Forelimb muscle (tissue), 1 donor: ENCODE measurements around the gene FAM76B. TPM values are rescaled to one million over a fixed set of nuclear protein-coding genes. Genes with fewer than 3 reads are reported as not detected.

Source experiments
- DNase-seq: peaks from one replicate; pipeline ENCODE4 v3.0.0-alpha.2; 2013; ENCODE audit warnings: low read depth
- polyA plus RNA-seq: library from polyadenylated mRNA; unstranded; fragments of 120-200 nt; gene quantifications from one replicate; pipeline ENCODE4 v1.2.1, GENCODE V29; 2013; ENCODE audit not compliant: insufficient read length

Gene FAM76B
- polyA plus RNA-seq, 1 donor = 22.8 TPM

DNA sequence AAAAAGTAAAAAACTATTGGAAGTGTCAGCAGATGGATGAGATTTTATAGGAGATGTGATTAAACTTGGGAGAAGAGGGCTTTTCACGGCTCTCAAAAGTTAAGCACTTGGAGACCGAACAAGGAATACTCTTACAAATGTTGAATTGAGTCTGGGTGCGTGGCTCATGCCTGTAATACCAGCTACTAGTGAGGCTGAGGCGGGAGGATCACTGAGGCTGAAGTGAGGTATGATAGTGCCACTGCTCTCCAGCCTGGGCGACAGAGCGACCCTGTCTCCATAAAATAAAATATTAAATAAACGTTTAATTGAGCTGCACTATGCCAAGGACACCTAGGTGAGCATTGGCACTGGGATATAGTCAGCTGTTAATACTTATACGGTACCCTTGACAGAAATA lies 2.6 kb upstream of the FAM76B start:
- no peak for DNase-seq

DNA sequence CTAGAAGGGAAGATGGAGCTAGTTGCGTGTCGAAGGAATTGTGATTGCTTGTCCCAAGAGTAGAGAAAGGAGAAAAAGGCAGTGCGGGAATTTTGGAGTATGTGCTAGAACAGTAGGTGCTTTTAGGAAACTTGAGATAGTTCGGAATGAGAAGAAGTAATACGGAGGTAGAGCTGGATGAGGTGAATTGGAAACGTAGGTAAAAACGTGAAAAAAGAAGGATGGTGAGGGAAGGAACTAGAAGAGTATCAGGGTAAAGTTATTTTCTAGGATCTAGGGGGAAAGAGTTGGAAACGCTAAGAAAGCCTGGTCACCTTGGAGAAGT lies 2.1 kb upstream of the FAM76B start:
- no peak for DNase-seq

DNA sequence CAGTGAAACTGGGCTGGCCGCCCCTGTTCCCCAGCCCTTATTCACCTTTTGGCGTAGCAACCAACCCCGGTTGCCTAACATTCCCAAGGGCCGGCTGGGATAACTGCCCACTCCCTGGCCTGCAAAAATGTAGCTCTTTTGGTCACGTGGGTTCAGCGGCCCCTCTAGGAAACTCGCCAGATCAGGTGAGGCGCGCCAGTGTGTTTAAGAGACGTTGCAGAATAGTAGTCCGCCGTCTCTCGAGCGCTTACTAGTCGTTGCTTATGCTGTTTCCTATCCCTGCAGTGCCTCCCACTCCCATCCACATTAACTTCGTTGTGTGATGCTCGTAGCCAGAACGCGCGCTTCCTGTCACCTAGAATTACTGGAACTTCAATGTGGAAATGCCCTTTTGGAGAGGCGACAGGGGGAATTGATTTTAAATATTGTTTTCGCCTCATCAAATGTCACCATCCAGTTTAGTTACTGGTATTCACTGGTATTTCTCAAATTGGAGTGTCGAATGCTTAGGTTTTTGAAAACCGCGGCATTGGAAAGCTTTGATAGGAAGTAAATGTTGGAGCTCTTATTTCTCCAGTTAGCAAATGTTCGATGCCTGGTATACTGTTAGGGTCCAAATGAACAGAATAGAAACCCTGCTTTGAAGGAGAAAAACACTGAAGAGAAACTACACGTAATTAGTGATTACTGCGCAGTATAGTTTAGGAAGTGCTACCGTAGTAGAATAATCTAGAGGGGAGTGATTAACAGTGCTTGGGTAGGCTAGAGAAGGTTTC lies 1.5 kb upstream of the FAM76B start:
- DNase-seq = peak; percentile 22

DNA sequence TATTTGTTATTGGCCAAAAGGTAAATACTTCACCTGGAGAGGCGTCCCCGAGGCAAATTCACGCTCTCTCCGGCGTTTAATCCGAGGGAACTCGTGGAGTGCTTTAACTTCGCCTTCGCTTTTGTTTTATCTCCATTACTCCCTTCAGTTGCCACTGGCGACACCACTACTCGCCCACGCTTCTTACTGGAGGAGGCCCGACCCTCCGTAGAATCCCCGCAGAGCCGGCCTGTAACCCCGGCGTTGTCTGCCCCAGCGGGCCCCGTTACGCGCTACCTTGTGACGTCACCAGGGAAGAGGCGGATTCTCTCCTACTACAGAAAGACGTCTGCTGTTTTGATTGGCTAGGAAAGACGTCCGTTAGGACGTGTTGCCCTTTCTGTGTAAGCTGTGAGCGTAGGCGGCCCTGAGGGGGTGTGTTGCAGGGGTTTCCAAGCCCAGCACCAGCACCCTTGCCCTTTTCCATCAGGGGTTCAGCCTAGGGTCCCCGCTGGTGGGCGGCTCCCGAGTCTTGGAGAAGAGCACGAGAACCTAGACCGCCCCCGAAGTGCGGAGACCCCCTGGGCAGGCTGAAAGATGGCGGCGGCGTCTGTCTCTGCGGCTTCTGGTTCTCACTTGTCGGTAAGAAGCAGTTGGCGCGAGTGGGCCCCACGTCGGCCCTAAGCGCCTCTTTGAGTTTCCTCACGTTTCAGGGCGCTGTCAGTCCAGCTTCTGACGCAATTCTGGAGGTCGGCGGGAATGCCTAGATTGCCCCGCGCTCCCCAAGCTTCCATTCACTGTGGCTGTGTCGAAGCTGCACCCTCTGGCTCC lies 746 bp upstream of the FAM76B start, which contains the start of gene CEP57:
CEP57 (plus strand) TSS at position 376 of the 810 bp plus-strand sequence; CDS start at position 577, 201 bp downstream.
- DNase-seq = peak; percentile 100

GRCh38 chr11:95788921-95789505 lies 569 bp downstream of the FAM76B start:
- no peak for DNase-seq

DNA sequence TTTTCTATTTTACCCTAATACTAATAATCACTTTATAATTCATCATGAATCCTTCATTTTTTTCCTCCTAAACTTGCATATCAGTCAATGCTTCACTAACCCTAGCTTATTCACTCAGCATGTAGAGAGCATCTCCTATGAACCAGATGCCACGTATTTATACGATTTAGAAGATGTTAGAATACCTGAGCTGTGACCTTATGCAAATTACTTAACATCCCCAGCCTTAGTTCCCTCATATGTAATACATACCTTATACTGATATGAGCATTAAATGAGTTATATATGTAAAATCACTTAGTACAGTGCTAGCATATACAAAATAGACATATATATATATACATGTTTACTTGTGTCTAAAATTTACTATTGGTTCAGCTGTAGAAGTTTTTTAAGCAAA lies 9.0 kb downstream of the FAM76B start:
- no peak for DNase-seq

GRCh38 chr11:95778699-95779098 lies 10.9 kb downstream of the FAM76B start:
- DNase-seq = no peak

DNA sequence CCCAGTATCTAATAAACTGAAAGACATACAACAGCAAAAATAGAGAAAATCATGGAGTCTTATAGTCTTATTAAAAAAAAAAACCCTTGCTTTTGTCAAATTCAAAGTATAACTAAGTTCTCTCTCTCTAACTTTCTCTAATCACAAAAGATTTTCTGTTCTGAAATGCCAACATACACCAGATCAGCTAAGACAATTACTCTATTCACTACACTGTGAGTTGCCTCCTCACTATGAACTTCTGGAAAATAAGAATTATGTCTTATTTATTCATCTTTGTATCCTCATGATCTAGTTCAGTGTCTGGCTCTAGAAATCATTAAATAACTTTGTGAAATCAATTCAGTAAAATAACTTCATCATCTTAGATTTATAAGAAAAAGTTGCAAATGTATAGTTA lies 12.7 kb downstream of the FAM76B start:
- DNase-seq = no peak

- DNase-seq = no peak
These were observed 21.1 kb downstream of the FAM76B start for GRCh38 chr11:95768521-95768920.

- no peak for DNase-seq
These were observed 22.1 kb downstream of the FAM76B start for GRCh38 chr11:95767498-95767897.

DNA sequence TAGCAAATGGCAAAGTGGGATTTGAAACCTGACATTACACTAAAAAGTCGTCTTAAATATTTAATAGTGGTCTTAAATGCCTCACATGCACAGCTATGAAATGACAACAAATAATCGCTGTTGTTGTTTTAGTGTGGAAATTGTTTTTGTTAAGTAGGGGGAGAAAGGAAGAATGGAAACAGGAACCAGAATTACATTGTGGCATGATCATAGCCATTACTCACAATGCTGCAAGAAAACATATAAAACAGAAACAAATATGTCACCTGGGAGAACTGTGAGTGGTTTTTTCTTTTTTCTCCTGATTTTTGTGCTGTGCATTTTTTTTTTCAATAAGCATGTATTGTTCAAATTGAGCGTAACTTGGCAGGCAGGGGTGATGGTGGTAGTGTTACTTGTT lies 22.9 kb downstream of the FAM76B start:
- no peak for DNase-seq

DNA sequence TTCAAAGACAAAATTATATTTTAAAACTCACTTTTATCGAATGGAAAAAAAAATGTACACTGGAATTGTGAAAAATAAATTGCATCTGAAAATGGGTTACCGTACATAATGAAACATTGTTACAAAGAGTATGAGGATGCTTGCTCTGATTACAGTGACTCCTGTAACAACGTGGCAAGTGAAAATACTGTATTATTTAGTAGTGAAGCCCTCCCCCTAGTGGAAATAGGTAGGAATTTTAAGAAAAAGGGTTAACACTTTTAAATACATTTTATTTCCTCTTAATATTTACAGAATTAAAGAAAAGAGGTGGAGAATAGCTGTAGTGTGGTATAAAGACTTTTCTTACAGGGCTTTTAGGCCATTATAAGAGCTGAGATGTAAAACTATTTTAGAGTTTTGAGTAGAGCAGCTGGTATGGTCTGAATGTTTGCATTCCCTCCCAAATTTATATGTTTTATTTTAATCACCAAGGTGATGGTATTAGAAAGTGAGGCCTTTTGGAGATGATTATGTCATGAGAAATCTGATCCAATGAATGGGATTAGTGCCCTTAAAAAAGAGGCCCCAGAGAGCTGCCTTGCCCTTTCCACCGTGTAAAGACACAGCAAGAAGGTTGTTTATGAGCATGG lies 25.2 kb downstream of the FAM76B start:
- peak; percentile 41 for DNase-seq

DNA sequence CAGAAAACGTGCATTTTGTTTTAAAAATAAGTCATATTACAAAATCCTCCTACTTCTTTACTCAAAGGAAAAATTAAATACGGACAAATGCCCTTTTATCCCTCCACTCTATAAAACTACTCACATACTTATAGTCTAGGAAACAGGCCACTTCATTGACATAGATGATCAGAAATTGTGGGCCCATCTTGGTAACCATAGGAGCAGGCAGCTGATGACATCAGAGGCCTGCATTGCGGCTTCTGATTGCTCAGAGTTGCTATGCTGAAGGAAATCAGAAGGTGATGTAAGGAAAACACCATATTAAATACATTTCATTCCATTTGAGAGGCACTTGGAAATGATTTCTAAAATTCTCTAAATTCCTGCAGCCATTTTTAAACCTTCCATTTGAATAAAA lies 27.0 kb downstream of the FAM76B start:
- DNase-seq = no peak

DNA sequence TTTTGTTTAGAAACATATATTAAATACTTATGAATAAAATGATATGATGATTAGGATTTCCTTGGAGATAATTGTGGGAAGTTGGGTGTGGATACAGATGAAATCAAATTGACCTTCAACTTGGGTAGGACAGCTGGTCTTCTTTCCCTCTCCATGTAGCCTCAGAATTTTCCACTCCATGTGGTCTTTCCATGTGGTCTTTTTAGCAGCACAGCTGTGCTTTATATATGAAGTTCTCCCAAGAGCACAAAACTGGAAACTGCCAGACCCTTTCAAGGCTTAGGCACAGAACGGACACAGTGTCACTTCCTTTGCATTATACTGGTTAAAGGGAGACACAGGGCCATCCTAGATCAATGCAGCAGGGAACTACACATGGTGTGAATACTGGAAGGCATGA lies 28.6 kb downstream of the FAM76B start:
- no peak for DNase-seq

DNA sequence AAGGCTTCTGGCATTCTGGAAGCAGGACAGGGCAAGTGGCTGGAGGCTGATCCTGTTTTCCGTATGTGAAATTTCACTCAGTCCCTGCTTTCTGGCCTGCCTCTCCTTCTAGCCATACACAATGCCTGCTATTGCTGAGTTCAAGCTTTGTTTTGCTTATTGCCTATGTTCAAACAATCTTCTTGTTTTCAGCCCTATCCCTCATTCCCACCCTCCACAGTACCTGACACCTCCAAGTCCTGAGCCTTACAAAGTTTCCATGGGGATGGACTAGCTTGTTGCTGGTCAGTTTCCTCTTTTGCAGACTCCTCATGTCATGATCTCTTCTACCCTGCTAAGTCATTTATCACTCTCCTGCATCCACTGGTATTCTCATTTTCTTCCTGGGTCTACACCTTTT lies 38.1 kb downstream of the FAM76B start:
- DNase-seq = no peak

DNA sequence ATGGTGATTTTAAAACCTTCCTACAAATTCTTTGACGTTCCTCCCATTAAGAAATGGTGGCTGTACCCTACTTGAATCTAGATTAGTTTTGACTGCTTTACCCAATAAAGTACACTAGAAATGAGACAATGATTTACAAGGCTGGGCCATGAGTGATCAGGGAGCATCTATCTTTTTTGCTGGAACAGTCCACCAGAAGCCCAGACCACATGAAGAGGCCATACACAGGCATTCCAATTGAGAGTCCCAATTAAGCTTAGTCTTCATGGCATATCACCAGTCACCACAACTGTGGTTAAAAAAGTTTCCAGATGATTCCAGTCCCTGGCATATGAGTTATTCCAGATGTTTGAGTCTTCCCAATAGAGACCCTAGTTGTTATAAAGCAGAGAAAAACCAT lies 39.5 kb downstream of the FAM76B start:
- no peak for DNase-seq

GRCh38 chr11:95739108-95739938 lies 50.3 kb downstream of the FAM76B start:
- no peak for DNase-seq

- DNase-seq = no peak
These were observed 52.8 kb downstream of the FAM76B start for GRCh38 chr11:95736809-95737208.

DNA sequence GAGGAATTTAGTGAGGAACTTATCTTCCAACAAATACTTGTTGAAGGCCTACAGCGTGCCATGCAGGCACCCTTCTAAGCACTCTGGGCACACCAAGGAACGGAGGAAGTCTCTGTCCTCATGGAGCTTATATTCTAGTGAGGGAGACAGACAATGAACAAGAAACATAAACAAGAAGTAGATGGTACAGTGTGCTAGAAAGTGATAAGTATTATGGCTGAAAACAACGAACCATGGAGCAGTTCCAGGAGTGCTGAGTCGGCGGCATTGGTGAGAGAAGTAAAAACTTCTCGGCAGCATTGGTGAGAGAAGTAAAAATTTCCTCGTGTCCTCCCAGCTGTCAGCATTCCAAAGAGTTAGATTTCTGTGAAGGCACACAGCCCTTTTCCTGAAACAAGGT lies 53.2 kb downstream of the FAM76B start:
- DNase-seq = no peak

GRCh38 chr11:95734009-95734572 lies 55.5 kb downstream of the FAM76B start:
- DNase-seq = no peak
